ENCODE data around the gene LCN6.
A peak's percentile ranks its signal among the peaks of the same experiment; 100 is the strongest.
"Not testable (repeated sequence)": the region's sequence is repeated elsewhere in the genome, so short reads cannot be mapped to it uniquely, and the experiment has no call there.

Gene LCN6, protein sequence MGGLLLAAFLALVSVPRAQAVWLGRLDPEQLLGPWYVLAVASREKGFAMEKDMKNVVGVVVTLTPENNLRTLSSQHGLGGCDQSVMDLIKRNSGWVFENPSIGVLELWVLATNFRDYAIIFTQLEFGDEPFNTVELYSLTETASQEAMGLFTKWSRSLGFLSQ

DNA sequence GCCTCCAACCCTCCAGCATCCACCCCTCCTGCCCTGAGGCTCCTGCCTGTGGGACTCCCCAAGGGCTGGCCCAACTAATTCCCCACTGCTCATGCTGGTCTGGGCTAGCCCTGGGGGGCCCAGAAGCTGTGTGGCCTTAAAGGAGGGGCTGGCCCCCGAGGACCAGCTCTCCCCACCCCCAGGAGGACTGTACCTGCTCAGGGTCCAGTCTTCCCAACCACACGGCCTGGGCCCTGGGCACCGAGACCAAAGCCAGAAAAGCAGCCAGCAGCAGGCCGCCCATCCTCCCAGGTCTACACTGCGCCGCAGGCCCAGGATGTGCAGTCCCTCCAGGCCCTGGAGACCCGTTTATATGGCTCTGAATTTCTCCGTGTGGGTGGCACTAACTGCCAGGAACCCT is at the start of gene LCN6:
LCN6 (minus strand) TSS at position 325 of the 400 bp plus-strand sequence; CDS start at position 283, 42 bp downstream.
- no peak for DNase-seq

DNA sequence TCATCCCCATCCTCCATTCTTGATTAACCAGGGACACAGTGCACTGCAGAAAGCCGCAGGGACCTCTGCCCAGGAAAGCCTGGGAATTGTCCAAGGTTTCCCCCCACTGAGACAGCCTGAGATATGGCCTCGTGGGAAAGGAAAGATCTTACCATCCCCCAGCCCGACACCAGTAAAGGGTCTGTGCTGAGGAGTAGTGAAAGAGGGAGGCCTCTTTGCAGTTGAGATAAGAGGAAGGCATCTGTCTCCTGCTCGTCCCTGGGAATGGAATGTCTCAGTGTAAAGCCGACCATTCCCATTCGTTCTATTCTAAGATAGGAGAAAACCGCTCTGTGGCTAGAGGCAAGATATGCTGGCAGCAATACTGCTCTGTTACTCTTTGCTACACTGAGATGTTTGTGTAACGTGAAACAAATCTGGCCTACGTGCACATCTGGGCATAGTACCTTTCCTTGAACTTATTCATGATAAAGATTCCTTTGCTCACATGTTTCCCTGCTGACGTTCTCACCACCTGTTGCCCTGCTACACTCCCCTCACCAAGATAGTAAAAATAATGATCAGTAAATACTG is 48.5 kb upstream of the LCN6 start:
- not testable (repeated sequence) for DNase-seq

DNA sequence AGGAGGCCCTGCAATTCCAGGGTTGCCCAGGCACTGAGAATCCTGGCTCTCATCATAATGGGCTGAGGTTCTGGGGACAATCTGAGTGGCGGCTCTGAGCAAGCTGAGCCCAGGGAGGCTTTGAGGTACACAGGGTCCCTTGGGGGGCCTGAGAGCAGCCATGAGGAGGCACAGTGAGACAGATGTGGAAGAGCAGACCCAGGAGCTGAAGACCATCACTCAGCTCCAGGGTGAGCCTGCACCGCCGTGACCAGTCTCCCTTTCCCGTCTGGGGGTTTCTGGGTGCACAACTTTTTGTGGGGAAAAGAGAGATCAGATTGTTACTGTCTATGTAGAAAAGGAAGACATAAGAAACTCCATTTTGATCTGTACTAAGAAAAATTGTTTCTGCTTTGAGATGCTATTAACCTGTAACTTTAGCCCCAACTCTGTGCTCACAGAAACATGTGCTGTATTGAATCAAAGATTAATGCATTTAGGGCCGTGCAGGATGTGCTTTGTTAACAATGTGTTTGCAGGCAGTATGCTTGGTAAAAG is 48.0 kb upstream of the LCN6 start, which contains the start of gene CCDC183:
CCDC183 (plus strand) TSS at position 101 of the 537 bp plus-strand sequence; CDS start at position 161, 60 bp downstream.
- DNase-seq = no peak

DNA sequence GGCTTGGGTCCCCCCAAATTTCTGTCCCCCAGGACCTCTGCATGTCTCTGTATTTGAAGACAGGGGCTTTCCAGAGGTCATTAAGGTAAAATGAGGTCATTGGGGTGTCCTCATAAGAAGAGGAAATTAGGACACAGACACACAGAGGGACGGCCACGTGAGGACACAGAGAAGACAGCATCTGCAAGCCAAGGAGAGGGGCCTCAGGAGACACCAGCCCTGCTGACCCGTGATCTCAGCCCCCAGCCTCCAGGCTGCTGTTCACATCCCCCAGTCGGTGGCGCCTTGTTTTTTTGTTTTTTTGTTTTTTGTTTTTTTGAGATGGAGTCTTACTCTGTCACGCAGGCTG is 46.6 kb upstream of the LCN6 start:
- no peak for DNase-seq

DNA sequence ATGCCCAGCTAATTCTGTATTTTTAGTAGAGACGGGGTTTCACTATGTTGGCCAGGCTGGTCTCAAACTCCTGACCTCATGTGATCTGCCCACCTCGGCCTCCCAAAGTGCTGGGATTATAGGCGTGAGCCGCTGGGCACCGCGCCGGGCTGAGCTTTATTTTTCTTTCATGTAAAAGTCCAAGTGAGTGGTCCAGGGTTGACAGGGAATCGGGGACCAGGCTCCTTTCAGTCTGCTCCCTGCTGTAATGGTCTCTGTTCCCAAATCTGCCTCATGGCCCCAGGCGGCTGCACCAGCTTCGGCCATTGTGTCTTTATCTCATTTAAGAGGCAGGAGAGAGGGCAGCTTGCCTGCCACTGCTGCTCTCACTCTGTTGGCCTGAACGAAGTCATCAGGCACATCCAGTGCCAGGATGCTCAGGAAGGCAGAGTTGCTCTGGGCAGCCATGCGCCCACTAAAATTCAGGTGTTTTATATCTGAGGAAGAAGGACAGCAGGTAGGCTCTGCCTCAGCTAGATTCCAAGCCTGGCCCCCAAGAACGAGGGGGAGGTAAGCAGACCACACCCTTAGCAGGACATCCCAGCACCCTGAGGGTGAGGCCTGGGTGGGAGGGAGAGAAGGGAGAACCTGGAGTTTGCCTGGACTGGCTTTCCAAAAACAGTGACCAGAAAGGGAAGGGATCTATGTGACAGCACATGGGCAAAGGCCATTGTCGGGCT is 46.1 kb upstream of the LCN6 start:
- no peak for DNase-seq

DNA sequence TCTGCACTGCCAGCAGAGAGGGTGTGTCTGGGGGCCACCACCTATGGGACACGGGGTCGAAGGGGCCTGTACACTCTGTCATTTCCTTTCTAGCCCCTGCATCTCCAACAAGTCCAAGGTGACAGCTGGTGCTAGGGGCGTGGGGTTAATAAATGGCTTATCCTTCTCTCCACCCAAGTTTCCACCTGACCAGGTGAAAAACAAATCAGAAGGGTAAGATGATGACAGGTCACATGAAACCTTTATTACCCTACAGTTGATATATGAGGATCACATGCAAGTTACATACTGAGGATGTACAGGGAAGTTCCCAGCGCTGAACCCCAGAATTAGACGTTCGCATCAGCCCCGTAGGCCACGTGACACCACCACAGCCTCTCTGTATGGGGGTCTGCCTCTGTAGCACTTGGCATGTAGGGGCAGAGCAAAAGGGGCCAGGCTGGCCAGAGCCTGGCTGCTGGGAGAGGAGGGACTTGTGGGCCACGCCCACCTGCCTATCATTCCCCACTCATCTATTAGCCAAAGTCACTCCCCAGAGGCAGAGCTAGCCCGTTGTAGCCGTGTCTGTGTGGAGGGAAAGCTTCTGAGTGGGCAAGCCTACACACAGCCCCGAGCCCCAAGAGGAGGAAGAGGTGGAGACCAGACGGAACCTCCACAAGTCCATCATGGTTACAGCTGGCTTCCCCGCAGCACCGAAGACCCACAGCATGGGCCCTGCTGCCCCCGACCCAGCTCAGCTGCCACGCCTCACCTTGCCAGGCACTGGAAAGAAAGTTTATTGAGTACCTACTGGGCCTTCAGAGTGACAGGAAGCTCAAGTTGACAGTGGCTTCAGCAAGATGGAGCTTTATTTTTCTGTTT is 45.0 kb upstream of the LCN6 start:
- DNase-seq = no peak

DNA sequence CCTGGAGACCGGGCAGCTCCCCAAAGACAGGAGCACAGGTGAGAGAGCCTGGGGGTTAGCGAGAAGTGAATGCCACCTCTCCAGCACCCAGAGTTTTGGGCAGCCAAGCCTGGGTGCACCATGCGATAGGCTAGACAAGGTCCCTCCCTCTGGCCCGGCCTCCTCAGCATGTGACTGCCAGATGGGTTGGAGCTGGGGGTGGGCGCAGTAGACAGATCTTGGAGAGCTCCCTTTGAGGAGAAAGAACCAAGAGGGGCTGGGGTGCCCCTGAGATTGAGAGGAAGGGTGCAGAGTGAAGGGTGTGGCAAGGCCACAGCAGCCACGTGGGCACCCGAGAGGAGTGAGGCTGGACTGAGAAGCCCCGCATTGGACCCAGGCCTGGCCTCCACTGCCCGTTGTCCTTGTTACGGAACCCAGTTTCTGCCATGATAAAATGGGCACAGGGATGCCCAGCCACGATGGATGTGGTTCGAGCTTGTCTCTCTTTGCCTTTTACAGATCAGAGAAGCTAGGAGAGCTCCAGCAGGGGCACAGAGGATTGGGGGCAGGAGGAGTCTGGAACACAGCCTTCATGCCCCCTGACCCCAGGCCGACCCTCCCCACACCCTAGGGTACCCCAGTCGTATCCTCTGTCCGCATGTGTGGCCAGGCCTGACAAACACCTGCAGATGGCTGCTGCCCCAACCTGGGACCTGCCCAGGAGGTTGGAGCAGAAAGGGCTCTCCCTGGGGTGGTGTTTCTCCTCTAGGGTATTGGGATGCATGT is 44.2 kb upstream of the LCN6 start:
- DNase-seq = no peak

DNA sequence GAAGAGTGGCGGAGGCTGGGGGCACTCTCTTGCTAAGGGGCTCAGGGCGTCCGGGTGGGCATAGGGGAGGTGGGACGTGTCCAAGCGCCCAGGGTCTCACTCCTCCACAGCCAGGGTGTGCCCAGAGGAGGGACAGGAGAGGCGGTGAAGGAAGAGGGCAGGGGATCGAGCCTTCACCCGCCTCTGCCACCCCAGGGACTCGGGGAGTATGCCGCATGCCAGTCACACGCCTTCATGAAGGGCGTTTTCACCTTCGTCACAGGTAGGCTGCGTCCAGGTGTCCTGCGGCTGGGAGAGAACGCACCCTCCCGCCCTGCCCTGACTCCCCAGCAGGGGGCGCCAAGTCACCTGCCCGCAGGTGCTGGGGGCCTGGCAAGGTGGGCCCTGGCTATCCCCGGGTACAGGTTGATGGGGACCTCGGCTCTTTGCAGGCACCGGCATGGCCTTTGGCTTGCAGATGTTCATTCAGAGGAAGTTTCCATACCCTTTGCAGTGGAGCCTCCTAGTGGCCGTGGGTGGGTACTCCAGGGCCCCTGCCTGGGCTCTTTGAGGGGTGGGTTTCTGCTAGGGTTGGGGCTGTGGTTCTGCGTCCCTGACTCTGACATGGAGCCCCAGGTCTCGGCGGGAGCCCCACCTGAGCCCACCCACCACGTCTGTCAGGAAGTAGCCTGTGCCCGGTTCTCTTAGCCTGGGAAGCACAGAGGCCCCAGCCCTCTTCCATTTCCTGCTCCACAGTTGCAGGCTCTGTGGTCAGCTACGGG is 43.4 kb upstream of the LCN6 start:
- peak; percentile 46 for DNase-seq

DNA sequence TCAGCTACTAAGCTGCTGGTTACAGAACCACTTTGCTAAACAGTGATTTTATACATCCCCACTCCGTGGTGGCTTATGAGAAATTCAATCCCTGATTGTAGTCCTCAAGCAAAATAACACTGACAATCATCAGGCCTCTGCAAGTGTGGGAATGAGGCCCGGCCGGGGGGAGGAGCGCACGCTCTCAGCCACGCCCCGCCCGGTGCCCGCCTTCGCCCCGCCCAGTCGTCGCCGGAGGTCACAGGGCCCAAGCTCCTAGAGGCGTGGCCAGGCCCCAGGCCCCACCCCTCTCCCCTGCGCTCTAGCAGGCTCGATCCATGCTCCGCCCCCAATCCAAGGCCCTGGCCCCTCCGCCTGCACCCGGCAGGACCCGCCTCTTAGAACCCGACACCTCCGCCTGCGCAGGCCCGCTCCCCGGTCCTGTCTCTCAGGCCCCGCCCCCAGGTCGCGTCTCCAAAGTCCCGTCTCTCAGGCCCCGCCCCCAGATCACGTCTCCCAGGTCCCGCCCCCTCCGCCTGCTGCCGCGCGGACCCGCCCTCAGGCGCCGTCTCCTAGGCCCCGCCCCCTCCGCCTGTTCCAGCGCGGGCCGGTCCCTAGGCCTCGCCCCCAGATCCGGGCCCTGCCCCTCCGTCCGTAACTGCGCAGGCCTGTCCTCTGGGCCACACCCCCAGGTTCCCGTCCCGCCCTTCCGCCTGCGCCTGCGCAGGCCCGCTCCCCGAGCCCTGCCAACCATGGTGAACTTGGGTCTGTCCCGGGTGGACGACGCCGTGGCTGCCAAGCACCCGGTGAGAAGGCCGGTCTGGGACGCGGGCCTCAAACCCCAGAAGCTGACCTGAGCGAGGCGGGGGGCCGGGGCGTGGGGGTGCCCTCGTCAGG is 42.6 kb upstream of the LCN6 start, which contains the start of gene TMEM141:
TMEM141 (plus strand) TSS at position 705 of the 876 bp plus-strand sequence; CDS start at position 732, 27 bp downstream.
- peak; percentile 98 for DNase-seq

DNA sequence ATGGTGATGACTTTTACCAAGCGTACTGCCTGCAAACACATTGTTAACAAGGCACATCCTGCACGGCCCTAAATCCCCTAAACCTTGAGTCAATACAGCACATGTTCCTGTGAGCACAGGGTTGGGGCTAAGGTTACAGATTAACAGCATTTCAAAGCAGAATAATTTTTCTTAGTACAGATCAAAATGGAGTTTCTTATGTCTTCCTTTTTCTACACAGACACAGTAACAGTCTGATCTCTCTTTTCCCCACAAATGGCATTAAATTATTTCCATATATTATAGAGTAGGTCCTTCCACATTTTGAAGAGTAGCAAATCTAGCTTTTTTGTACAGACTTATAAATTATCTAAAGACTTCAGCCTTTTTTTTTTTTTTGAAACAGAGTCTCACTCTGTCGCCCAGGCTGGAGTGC is 41.2 kb upstream of the LCN6 start:
- DNase-seq = no peak

DNA sequence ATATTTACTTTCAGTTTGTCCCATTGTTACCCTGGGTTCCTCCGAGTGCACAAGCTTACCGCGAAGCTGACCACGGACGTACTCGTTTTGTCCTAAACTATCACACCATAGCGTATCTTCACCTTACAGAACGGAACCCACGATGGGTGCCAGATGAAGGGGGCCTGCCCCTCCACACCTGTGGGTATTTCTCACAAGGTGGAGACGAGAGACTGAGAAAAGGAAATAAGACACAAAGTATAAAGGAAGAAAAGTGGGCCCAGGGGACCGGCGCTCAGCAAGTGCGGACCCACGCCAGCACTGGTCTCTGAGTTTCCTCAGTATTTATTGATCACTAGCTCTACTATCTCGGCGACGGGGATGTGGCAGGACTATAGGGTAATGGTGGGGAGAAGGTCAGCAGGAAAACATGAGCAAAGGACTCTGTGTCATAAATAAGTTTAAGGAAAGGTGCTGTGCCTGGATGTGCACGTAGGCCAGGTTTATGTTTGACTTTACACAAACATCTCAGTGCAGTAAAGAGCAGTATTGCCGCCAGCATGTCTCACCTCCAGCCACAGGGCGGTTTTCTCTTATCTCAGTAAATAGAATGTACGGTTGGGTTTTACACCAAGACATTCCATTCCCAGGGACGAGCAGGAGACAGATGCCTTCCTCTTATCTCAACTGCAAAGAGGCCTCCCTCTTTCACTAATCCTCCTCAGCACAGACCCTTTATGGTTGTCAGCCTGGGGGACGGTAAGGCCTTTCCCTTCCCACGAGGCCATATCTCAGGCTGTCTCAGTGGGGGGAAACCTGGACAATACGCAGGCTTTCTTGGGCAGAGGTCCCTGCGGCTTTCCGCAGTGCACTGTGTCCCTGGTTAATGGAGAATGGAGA is 40.6 kb upstream of the LCN6 start:
- not testable (repeated sequence) for DNase-seq

DNA sequence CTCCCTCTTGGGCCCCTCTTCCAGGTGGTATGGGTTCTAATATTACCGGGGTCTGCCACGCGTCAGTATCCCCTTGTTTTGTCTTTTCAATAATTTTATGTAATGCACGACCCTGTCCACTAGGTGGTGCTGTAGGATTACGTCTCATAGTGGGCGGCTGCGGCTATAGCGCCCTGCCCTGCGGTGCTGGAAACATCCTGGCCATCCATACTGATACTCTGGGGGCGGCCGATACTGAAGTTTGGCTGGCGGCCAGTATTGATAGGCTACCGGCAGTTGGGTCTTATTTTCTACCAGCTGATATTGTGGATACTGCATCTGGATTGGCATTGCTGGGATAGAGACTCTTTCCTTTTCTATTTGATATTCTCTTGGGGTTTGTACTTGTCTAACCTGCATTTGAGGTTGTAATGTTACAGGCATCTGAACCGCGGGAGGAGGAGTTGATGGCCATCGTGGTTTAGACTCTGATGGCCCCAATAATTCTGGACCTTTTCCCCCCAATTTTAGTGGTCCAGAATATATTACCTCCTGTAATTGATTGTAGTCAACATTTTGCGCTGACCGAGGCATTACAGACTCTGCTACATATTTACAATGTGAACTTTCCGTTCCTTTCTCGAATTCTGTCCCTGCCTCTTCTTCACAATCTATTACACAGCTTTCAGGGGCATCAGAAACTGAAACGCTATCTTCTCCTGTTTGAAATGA is 39.5 kb upstream of the LCN6 start:
- DNase-seq = peak; percentile 87

DNA sequence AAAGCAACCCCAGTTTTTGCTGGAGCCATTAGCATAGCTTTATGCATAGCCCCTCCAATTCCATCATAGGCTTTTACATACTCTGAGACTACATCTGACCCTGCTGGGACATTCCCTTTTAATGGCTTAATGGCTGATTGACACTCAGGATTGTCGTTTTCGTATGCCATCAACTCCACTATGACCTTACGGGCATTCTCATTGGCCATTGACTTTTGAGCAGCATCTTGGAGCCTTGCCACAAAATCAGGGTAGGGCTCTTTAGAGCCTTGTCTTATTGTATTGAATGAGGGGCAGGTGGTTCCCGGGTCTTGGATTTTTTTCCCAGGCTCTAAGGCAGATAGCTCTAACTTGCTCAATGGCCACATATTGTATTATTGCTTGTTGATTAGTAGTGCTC is 38.7 kb upstream of the LCN6 start:
- not testable (repeated sequence) for DNase-seq

DNA sequence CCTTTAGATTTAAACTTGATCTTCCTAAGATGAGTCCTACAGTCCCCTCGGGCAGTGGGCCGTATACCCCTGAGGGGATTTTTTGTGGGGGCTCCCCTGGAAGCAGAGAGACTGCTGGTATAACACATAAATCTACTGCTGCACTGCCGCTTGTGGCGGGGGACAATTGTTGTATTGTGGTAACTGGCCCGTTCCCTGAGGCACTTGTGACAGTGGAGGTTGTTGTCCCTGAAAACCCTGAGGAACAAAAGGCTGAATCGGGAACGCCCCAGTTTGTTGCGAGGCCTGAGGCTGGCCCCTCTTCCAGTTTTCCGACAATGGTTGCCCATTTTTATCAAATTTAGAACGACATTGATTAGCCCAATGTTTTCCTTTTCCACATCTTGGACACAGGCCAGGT is 38.1 kb upstream of the LCN6 start:
- no peak for DNase-seq

DNA sequence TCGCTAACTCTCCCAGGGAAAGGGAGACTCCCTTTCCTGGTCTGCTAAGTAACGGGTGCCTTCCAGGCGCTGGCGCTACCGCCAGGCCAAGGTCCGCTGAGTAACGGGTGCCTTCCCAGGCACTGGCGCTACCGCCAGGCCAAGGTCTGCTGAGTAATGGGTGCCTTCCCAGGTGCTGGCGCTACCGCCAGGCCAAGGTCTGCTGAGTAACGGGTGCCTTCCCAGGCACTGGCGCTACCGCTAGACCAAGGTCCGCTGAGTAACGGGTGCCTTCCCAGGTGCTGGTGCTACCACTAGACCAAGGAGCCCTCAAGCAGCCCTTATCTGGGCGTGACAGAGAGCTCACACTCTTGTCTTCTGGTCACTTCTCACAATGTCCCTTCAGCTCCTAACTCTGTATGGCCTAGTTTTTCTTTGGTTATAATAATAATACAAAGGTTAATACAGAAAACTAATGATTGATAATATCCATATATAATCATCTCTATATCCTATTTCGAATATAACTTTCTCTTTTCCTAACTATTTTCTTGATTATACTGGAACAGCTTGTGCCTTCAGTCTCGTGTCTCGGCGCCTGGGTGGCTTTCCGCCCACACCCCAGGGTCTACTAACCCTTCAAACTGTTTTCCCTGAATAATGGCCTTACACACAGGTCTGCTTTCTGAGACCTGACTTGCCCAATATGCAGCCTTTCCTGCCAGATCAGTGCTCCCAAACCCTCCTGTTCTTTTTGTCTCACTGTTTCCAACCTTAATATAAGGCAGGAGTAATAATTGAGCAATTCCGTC is 37.4 kb upstream of the LCN6 start:
- not testable (repeated sequence) for DNase-seq

DNA sequence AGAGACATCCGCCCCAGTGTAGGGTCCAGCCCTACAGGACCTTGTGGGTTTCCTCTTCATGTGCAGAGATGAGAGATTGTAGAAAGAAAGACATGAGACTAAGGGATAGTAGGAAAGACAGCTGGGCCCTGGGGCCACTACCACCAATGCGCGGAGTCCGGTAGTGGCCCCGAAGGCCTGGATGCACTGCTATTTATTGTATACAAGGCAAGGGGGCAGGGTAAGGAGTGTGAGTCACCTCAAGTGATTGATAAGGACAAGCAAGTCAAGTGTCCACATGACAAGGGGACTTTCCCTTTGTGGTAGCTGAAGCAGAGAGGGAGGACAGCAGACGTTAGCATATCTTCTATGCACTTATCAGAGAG is 36.7 kb upstream of the LCN6 start:
- DNase-seq = no peak

DNA sequence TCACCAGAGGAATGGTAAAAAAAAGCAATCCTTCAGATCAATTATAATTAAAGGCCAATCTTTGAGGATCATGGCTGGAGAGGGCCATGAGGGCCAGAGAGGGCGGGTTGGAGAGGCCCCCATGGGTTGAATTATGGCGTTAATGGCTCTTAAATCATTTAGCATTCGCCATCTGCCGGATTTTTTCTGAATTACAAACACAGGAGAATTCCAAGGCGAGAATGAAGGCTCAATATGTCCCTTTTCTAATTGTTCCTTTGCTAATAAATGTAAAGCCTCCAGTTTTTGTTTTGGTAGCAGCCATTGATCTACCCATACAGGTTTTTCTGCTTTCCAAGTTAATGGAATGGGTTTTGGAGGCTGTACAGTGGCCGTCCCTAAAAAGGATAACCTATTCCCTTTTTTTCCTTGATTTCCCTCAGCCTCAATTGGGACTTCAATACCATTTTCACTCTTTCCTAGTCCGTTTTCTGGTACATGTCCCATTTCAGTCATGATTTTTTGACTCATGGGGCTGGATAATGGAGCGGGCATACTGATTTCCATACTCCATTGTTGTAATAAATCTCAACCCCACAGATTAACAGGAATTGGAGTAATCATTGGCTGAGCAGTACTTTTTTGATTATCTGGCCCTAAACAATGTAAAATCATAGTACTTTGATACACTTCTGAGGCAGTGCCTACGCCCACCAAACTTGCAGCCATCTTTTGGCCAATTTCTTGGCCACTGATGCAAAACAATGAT is 36.1 kb upstream of the LCN6 start:
- DNase-seq = peak; percentile 24

All from NCI-H510A treated with DMSO at 0.1 percent for 48 hours (cell line).